WTC11 (cell line): ENCODE measurements around the gene ACSL1. TPM values are rescaled to one million over a fixed set of nuclear protein-coding genes. Genes with fewer than 3 reads are reported as not detected.

Experiments used
- ATAC-seq: fragments of 200-7000 bp; cut with Tn5 transposase; 2 replicates; pipeline ENCODE4 v1.10.0; 2021; ENCODE audit warnings: mild to moderate bottlenecking, moderate library complexity
- Bru-seq: library from RNA; stranded (reverse); fragments of 400-500 nt; gene quantifications from one replicate; lab custom pipeline; 2021; lab: Mats Ljungman, UMichigan
- CTCF ChIA-PET: fragments of 300-600 bp; sonication (Branson Sonifier 250); formaldehyde crosslinking; loops from one replicate; lab custom pipeline; 2021; ENCODE audit warnings: antibody characterized with exemption; lab: Charles Lee
- POLR2A ChIA-PET: fragments of 350-600 bp; sonication (Branson Sonifier 250); formaldehyde crosslinking; loops from one replicate; lab custom pipeline; 2021; ENCODE audit warnings: antibody characterized with exemption; lab: Charles Lee
- DNase-seq: peaks from one replicate; pipeline ENCODE4 v3.0.0; 2021; ENCODE audit warnings: low spot score
- H3K27ac Mint-ChIP-seq: 2 replicates; pipeline ENCODE4 v1.8.0; 2021; ENCODE audit warnings: mixed read lengths
- H3K27me3 Mint-ChIP-seq: 2 replicates; pipeline ENCODE4 v1.8.0; 2021; ENCODE audit warnings: low read depth, mild to moderate bottlenecking, moderate library complexity, mixed read lengths
- H3K36me3 Mint-ChIP-seq: 2 replicates; pipeline ENCODE4 v1.8.0; 2021; ENCODE audit warnings: mixed read lengths
- H3K4me1 Mint-ChIP-seq: 2 replicates; pipeline ENCODE4 v1.8.0; 2022; ENCODE audit warnings: mixed read lengths
- H3K4me3 Mint-ChIP-seq: 2 replicates; pipeline ENCODE4 v1.8.0; 2021; ENCODE audit warnings: mild to moderate bottlenecking, moderate library complexity, mixed read lengths
- H3K9me3 Mint-ChIP-seq: 2 replicates; pipeline ENCODE4 v1.8.0; 2021; ENCODE audit warnings: mixed read lengths
- AR ChIP-seq: fragments of 250-450 bp; sonication (Bioruptor Pico); IDR thresholded peaks from 2 replicates; pipeline ENCODE4 v1.9.0; 2021; ENCODE audit warnings: mild to moderate bottlenecking
- ATF1 ChIP-seq: sonication (generic); formaldehyde crosslinking; IDR thresholded peaks from 2 replicates; pipeline ENCODE4 v1.8.1; 2023; ENCODE audit warnings: mild to moderate bottlenecking, moderate library complexity, missing genetic modification reagents
- CBFB ChIP-seq: sonication (generic); formaldehyde crosslinking; IDR thresholded peaks from 2 replicates; pipeline ENCODE4 v1.8.1; 2022; ENCODE audit warnings: mild to moderate bottlenecking, low read depth, missing genetic modification reagents
- CREM ChIP-seq: sonication (generic); formaldehyde crosslinking; IDR thresholded peaks from 2 replicates; pipeline ENCODE4 v1.8.1; 2022; ENCODE audit warnings: mild to moderate bottlenecking, missing genetic modification reagents, moderate library complexity
- E2F5 ChIP-seq: sonication (generic); formaldehyde crosslinking; IDR thresholded peaks from 2 replicates; pipeline ENCODE4 v1.8.1; 2022; ENCODE audit warnings: mild to moderate bottlenecking, moderate library complexity, missing genetic modification reagents
- EMX1 ChIP-seq: fragments of 250-450 bp; sonication (Bioruptor Pico); IDR thresholded peaks from 2 replicates; pipeline ENCODE4 v1.8.0; 2021; ENCODE audit warnings: mild to moderate bottlenecking
- ESRRA ChIP-seq: sonication (generic); formaldehyde crosslinking; IDR thresholded peaks from 2 replicates; pipeline ENCODE4 v1.8.1; 2022; ENCODE audit warnings: mild to moderate bottlenecking, missing genetic modification reagents, borderline replicate concordance
- NFATC4 ChIP-seq: fragments of 250-450 bp; sonication (Bioruptor Pico); IDR thresholded peaks from 2 replicates; pipeline ENCODE4 v1.9.0; 2021; ENCODE audit warnings: mild to moderate bottlenecking
- NR2C2 ChIP-seq: sonication (generic); formaldehyde crosslinking; IDR thresholded peaks from 2 replicates; pipeline ENCODE4 v1.8.0; 2022; ENCODE audit warnings: mild to moderate bottlenecking, missing genetic modification reagents
- PRRX2 ChIP-seq: fragments of 250-450 bp; sonication (Bioruptor Pico); IDR thresholded peaks from 2 replicates; pipeline ENCODE4 v1.8.0; 2021; ENCODE audit warnings: mild to moderate bottlenecking
- RELA ChIP-seq: sonication (generic); formaldehyde crosslinking; IDR thresholded peaks from 2 replicates; pipeline ENCODE4 v1.8.1; 2022; ENCODE audit warnings: missing genetic modification reagents, mild to moderate bottlenecking, borderline replicate concordance
- SP1 ChIP-seq: sonication (generic); formaldehyde crosslinking; conservative IDR thresholded peaks from 2 replicates; pipeline ENCODE4 v1.8.1; 2022; ENCODE audit warnings: missing genetic modification reagents
- TP53 ChIP-seq: sonication (generic); formaldehyde crosslinking; IDR thresholded peaks from 2 replicates; pipeline ENCODE4 v1.8.1; 2023; ENCODE audit warnings: mild to moderate bottlenecking, missing genetic modification reagents
- ZNF138 ChIP-seq: sonication (generic); formaldehyde crosslinking; conservative IDR thresholded peaks from 2 replicates; pipeline ENCODE4 v1.8.1; 2022; ENCODE audit warnings: mild to moderate bottlenecking, moderate library complexity, missing genetic modification reagents
- ZNF263 ChIP-seq: sonication (generic); formaldehyde crosslinking; IDR thresholded peaks from 2 replicates; pipeline ENCODE4 v1.8.1; 2022; ENCODE audit warnings: low read depth, mild to moderate bottlenecking, moderate library complexity, missing genetic modification reagents
- ZNF423 ChIP-seq: fragments of 250-450 bp; sonication (Bioruptor Pico); IDR thresholded peaks from 2 replicates; pipeline ENCODE4 v2.1.2; 2022; ENCODE audit warnings: mild to moderate bottlenecking, moderate library complexity
- long read RNA-seq, 3 experiments: library from RNA in 1 of 3; library from capped mRNA in 1 of 3; library from polyadenylated mRNA in 1 of 3; unstranded in 2 of 3; stranded (forward) in 1 of 3; transcript quantifications; one replicate each; pipeline ENCODE4 v2.0.0, GENCODE V29; 2021
- total RNA-seq: library from RNA; stranded (reverse); gene quantifications from 3 replicates; pipeline ENCODE4 v1.2.3, GENCODE V29; 2021
- TF ChIP-seq, protein P1 (sequence below): sonication (generic); formaldehyde crosslinking; IDR thresholded peaks from 2 replicates; pipeline ENCODE4 v1.8.1; 2022; ENCODE audit warnings: missing genetic modification reagents, borderline replicate concordance
- TF ChIP-seq, protein P2 (sequence below): sonication (generic); formaldehyde crosslinking; IDR thresholded peaks from 2 replicates; pipeline ENCODE4 v1.8.1; 2022; ENCODE audit warnings: low read depth, missing genetic modification reagents, borderline replicate concordance
- TF ChIP-seq, protein P3 (sequence below): fragments of 250-450 bp; sonication (Bioruptor Pico); IDR thresholded peaks from 2 replicates; pipeline ENCODE4 v2.1.2; 2022; ENCODE audit warnings: mild to moderate bottlenecking, moderate library complexity
- TF ChIP-seq, protein P4 (sequence below): sonication (generic); formaldehyde crosslinking; IDR thresholded peaks from 2 replicates; pipeline ENCODE4 v1.8.0; 2022; ENCODE audit warnings: mild to moderate bottlenecking, missing genetic modification reagents
- TF ChIP-seq, protein P5 (sequence below): sonication (generic); formaldehyde crosslinking; IDR thresholded peaks from 2 replicates; pipeline ENCODE4 v1.8.0; 2022; ENCODE audit warnings: mild to moderate bottlenecking, missing genetic modification reagents

Gene ACSL1
- total RNA-seq (5.1 to 6.6 TPM (median 5.9 TPM) in 3 replicates), Bru-seq, nascent RNA (percentile 34 among the genes with signal in this experiment)
- long read RNA-seq, experiment 1, transcript ACSL1-201 (21 exons, 3,832 nt): major isoform, 15 of 38 reads
- long read RNA-seq, experiment 1, partial matches to known transcripts: 3 of 38 reads
- long read RNA-seq, experiment 1, other reads (novel, unspliced or antisense): 17 of 38 reads
- long read RNA-seq, experiment 2, partial matches to known transcripts: 3 of 7 reads
- long read RNA-seq, experiment 2, other reads (novel, unspliced or antisense): 2 of 7 reads
- long read RNA-seq, experiment 3, partial matches to known transcripts: 3 of 3 reads
- long read RNA-seq, experiment 3, other reads (novel, unspliced or antisense): 0 of 3 reads

DNA sequence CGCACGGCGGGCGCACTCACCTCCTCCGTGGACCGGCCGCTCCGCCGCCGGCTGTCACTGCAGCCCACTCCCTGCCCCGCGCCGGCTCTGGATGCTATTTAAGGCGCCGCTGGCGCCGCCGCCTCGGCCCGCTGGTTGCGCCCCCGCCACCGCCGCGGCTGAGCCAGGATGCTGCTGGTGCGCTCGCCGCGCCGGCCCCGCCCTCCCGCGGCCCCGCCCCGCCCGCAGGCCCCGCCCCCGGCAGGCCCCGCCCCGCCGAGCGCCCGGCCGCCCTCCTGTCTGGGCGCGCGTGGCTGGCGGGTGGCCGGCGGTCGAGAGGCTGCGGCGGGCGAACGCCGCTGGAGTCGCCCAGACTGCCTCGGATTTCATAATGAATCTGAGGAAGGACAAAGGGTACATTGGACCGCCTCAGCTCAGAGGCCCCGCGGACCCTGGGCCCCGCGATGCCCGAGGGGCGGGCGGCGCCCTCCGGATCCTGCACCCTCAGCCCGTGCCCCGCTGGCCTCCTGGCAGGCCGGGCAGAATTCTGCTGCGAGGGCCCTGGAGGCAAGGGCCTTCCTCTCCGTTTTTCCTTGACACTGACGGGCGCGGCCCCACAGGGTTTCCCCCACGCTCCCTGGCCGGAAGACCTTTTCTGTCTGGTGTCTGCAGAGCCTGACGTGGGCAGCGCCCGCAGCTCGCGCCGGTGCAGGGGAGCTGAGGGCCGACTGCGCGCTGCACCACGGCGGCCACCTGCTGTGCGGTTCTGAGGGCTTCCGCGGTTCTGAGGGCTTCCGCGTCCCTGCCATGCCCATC, at the start of gene ACSL1:
TSS of gene ACSL1 (minus strand) at position 73 of the 795 bp plus-strand sequence. CDS start 22,454 bp downstream, outside the sequence.
- H3K9me3 Mint-ChIP-seq: no peaks in the 10 kb centered on the region
- TF ChIP-seq E2F5 (CRISPR knock-in tag): peak; percentile 33; the same call in 1 of the 2 replicates
- no peak for TF ChIP-seq NFATC4
- TF ChIP-seq NR2C2 (CRISPR knock-in tag): no peak
- 0 out of 2 replicates have a peak, but pooled peaks have one; percentile 42 for TF ChIP-seq ZNF423 (CRISPR knock-in tag)
- no peak for TF ChIP-seq ZNF263 (CRISPR knock-in tag)
- TF ChIP-seq, protein P1, sequence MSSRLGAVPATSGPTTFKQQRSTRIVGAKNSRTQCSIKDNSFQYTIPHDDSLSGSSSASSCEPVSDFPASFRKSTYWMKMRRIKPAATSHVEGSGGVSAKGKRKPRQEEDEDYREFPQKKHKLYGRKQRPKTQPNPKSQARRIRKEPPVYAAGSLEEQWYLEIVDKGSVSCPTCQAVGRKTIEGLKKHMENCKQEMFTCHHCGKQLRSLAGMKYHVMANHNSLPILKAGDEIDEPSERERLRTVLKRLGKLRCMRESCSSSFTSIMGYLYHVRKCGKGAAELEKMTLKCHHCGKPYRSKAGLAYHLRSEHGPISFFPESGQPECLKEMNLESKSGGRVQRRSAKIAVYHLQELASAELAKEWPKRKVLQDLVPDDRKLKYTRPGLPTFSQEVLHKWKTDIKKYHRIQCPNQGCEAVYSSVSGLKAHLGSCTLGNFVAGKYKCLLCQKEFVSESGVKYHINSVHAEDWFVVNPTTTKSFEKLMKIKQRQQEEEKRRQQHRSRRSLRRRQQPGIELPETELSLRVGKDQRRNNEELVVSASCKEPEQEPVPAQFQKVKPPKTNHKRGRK (CRISPR knock-in tag): no peak
- TF ChIP-seq, protein P2, sequence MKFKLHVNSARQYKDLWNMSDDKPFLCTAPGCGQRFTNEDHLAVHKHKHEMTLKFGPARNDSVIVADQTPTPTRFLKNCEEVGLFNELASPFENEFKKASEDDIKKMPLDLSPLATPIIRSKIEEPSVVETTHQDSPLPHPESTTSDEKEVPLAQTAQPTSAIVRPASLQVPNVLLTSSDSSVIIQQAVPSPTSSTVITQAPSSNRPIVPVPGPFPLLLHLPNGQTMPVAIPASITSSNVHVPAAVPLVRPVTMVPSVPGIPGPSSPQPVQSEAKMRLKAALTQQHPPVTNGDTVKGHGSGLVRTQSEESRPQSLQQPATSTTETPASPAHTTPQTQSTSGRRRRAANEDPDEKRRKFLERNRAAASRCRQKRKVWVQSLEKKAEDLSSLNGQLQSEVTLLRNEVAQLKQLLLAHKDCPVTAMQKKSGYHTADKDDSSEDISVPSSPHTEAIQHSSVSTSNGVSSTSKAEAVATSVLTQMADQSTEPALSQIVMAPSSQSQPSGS: no peak
- TF ChIP-seq, protein P3, sequence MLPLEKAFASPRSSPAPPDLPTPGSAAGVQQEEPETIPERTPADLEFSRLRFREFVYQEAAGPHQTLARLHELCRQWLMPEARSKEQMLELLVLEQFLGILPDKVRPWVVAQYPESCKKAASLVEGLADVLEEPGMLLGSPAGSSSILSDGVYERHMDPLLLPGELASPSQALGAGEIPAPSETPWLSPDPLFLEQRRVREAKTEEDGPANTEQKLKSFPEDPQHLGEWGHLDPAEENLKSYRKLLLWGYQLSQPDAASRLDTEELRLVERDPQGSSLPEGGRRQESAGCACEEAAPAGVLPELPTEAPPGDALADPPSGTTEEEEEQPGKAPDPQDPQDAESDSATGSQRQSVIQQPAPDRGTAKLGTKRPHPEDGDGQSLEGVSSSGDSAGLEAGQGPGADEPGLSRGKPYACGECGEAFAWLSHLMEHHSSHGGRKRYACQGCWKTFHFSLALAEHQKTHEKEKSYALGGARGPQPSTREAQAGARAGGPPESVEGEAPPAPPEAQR (CRISPR knock-in tag): no peak
- no peak for TF ChIP-seq TP53 (CRISPR knock-in tag)
- TF ChIP-seq, protein P4, sequence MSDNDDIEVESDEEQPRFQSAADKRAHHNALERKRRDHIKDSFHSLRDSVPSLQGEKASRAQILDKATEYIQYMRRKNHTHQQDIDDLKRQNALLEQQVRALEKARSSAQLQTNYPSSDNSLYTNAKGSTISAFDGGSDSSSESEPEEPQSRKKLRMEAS (CRISPR knock-in tag): peak; percentile 58; the same call in 1 of the 2 replicates
- TF ChIP-seq RELA (CRISPR knock-in tag): no peak
- peak; percentile 29; the same call in 1 of the 2 replicates for TF ChIP-seq CREM (CRISPR knock-in tag)
- no peak for TF ChIP-seq EMX1 (CRISPR knock-in tag)
- TF ChIP-seq, protein P5, sequence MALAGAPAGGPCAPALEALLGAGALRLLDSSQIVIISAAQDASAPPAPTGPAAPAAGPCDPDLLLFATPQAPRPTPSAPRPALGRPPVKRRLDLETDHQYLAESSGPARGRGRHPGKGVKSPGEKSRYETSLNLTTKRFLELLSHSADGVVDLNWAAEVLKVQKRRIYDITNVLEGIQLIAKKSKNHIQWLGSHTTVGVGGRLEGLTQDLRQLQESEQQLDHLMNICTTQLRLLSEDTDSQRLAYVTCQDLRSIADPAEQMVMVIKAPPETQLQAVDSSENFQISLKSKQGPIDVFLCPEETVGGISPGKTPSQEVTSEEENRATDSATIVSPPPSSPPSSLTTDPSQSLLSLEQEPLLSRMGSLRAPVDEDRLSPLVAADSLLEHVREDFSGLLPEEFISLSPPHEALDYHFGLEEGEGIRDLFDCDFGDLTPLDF (CRISPR knock-in tag): no peak
- peak; percentile 59 for TF ChIP-seq SP1 (CRISPR knock-in tag)
- TF ChIP-seq CBFB (CRISPR knock-in tag): no peak
- no peak for TF ChIP-seq AR (CRISPR knock-in tag)
- no peak for TF ChIP-seq PRRX2 (CRISPR knock-in tag)
- TF ChIP-seq ZNF138: no peak
- no peak for TF ChIP-seq ATF1 (CRISPR knock-in tag)
- TF ChIP-seq ESRRA: no peak
- DNase-seq (peak; percentile 75), ATAC-seq (peak; percentile 84)
- ChIA-PET CTCF (interaction anchor here (0.6 to 1.1 kb wide), 2 partner anchors 12 to 80 kb away, joined by 3 to 4 read pairs; no protein-coding TSS in a partner anchor), POLR2A (no interaction called here)
- H3K36me3 Mint-ChIP-seq: no peaks in the 10 kb centered on the region
- H3K27me3 Mint-ChIP-seq: peaks cover 56% of the 10 kb centered on the region
- H3K4me1 Mint-ChIP-seq: peaks cover 7% of the 10 kb centered on the region
- no peak within 1 kb of the TSS for H3K27ac Mint-ChIP-seq
- peak within 1 kb of the TSS; percentile 83 for H3K4me3 Mint-ChIP-seq
